GM18870 (cell line): ENCODE measurements around the gene DNMT3A.

Experiments used
- ATAC-seq: cut with Tn5 transposase; IDR thresholded peaks from one replicate; pipeline ENCODE4 v1.9.1; 2021; ENCODE audit warnings: moderate library complexity; ENCODE audit not compliant: unreplicated experiment

The DNMT3A gene

GRCh38 chr2:25373269-25373981 lies 31.7 kb upstream of the DNMT3A start:
- ATAC-seq = no peak

DNA sequence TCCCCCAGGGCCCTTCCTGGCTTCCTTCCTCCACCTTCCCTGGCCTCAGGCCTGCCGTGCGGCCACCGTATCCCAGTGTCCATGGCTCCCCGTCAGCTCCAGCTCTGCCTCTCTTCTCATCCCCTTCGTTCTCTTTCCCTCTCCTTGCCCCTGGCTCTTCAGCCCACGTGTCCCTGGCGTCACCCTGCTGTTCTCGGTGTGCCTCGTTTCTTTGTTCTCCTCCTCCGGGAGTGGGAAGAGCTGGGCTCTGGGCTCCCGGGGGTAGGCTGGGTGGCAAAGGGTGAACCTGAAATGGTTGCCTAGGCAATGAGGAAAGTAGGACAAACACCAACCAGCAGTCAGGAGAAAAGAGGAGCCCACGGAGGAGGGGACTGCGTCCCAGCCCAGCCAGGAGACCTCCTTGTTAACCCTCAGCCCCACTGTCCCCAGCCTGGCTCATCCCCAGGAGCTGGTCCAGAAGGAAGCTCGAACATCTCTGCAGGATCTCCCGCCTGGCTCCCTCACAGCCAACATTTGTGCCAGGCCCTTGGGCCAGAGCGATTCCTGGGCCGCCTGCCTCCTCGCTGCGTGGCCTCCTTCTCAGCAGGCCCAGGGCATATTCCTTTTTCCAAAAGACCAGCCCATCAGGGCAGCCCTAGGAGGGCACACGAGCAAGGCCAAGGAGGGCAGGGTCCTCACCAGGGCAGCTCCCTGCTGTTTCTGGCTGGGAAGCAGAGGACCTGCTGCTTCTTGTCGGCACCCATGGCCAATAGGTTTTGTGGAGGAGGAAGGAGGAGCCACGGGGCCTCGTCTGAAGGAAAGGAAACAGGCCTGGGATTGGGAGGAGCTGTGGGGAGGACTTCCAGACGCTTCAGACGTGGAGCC lies 30.9 kb upstream of the DNMT3A start:
- ATAC-seq = no peak

GRCh38 chr2:25371253-25372241 lies 29.8 kb upstream of the DNMT3A start:
- no peak for ATAC-seq

DNA sequence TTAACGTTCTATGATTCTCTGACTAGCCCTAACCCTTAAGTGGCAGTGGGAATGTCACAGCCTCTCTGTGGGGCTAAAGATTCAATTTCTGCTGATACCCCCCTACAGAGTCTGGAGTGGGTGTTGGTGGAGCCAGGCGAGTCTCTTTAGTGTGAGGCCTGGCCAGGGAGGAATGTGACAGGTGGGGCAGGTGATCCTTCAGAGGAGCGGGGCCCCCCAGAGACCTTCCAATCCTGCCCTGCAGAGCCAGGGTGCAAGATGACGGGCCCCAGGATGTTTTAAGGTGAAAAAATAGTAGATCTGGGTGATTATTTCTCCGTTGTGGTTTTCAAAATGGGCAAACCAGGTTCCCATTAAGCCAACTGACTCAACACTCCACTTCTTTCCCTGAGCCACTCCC lies 28.2 kb upstream of the DNMT3A start:
- no peak for ATAC-seq

DNA sequence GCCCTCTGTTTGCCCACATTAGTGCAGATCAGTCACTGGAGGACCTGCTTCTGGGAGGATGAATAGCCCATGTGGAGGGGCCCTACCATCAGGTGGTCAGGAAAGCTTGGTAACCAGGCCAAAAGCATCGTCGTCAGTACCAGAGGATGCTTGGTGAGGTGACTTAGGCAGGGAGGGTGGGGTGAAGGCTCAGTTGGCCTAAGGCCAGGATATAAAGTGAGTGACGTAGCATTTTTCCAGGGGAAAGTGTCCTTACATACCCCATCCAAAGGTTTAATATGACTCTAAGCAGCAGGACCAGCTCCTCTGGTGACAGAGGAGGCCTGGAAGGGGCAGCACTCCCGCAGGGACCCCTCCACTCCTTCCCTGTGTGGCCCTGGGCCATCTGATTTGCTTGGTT lies 27.7 kb upstream of the DNMT3A start:
- ATAC-seq = no peak

DNA sequence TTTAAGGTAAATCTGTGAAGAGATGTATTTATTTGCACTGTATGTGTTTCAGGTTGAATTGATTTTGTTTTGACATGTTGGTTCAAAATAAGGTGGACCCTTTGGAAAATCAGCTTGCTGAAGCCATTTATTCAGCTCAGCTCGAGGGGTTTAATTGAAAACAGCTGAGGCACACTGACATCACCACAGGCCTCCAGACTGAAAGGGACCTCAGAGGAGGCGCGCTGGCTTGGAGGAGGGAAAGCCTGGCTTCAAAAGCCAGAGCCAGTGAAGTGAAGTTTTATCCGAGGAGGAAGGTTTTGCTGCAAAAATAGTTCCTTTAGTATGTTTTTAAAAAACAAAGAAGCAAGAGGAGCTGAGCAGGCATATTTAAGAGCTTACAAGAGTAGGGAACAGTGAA lies 26.9 kb upstream of the DNMT3A start:
- no peak for ATAC-seq

DNA sequence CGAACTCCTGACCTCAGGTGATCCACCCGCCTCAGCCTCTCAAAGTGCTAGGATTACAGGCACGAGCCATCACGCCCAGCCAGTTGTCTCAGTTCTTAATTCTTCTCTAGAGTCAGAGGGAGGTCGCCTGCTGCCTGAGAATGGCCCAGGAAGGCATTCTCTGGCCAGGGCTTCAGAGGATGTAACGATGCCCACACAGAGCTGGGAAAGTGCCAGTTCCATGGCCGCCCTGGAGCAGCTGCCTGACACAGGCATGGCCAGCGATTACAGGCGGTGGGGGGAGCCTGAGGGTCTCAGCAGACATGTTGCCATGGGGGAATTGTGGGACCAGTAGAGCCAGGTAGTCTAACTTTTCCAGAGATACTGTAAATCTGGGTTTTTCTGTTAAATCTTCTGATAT lies 25.6 kb upstream of the DNMT3A start:
- ATAC-seq = no peak

DNA sequence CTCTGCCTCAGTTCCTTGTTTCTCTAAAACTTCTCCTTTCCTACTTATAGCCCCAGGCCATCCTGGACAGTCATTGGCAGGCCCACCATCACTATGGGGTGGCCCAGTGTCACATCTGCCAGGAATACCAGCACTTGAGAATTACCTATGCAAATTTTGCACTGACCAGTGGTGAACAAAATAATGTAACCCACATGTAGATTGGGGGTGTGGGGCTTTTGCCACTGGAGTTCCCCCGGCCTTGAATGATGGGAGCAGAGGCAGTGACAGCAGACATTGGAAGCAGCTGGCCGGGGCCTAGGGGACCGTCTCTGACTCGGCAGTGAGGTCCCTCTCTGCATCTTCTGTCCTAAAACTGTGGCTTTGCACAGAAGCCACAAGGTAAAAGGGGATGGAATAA lies 24.9 kb upstream of the DNMT3A start:
- ATAC-seq = no peak

DNA sequence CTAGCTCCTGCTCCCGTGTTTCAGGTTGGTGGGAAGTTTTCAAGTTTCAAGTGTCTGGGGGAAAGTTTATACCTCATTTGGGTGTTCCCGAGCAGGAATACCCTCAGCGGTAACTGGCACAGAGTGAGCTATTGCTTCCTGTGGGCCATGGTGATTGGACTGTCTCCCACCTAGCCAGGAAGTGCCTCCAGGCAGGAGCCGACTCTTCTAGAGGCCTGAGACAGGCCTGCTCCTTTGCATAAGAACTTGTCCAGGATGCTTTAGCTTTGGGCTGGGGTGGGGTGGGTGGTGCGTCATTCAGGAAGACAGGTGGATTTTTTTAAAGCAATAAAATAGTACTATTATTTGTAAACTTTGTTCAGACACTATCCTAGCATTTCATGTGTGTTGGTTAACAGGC lies 23.5 kb upstream of the DNMT3A start:
- ATAC-seq = no peak

GRCh38 chr2:25363733-25364132 lies 22.0 kb upstream of the DNMT3A start:
- no peak for ATAC-seq

GRCh38 chr2:25362434-25363145 lies 20.9 kb upstream of the DNMT3A start:
- ATAC-seq = peak; percentile 48

- ATAC-seq = peak; percentile 83
These were observed 20.3 kb upstream of the DNMT3A start for GRCh38 chr2:25362049-25362433.

DNA sequence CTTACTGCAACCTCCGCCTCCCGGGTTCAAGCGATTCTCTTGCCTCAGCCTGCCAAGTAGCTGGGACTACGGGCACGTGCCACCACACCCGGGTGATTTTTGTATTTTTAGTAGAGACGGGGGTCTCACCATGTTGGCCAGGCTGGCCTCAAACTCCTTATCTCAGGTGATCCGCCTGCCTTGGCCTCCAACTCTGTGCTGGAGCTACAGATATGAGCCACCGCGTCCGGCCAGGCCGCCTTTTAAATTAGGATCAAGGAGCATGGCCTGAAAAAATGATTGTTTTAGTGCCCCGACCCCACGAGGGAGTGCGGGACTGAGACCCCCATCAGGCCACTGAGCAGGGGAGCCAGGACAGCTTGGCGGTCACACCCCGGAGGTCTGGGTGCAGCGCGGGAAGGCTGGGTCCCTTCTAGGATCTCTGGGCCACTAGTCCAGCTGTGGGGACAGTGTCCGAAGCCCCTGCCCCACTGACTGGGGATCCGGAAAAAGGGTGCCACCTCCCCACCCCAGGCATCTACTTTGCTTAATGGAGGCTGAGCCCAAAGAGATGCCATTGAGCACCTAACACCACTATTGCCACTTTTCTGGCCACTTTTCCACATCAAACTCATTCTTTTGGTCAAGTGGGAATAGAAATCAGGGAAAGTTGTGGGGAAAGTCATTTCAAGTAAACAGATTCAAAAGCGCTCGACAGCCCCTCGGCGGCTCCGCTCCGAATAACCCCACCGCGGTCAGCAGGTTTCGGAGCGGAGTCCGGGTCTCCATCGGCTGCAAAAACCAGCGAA lies 19.7 kb upstream of the DNMT3A start:
- ATAC-seq = no peak

GRCh38 chr2:25358836-25359235 lies 17.1 kb upstream of the DNMT3A start:
- no peak for ATAC-seq

- ATAC-seq = no peak
These were observed 16.6 kb upstream of the DNMT3A start for GRCh38 chr2:25358249-25358815.

GRCh38 chr2:25356088-25356487 lies 14.4 kb upstream of the DNMT3A start:
- ATAC-seq = no peak

GRCh38 chr2:25355270-25355669 lies 13.5 kb upstream of the DNMT3A start:
- ATAC-seq = no peak

DNA sequence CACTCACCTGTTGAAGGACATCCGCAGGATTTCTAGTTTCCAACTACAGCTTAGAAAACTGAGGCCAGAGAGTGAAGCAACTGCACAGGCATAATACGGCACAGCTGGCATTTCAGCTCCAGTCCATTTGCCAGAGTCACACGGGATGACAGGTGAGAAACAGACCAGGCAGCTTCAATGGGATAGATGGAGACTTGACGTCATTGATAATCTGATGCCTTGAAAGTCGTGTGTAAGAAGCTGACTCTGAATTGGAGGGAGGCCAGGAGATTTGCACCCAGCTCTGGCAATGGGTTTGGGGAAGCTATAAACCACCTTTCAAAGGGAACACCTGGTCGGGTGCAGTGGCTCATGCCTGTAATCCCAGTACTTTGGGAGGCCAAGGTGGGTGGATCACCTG lies 12.4 kb upstream of the DNMT3A start:
- ATAC-seq = no peak

DNA sequence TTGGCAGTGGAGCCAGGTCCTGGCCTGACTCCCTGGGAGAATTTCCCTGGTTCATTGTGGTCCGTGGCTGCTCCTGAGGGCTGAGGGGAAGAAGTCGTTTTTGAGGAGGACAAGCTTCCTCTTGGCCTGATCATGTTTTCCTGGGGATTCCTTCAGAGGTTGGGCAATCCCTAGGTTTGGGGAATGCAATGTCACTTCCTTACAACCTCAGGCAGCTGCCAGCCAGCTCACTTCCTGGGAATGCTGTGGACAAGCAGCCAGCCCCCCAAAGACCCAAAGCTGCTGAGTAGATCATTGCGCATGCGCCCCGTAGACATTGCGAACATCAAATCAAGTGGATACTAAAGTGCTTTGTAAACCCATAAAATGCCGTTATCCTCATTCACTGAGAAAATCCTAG lies 7.7 kb upstream of the DNMT3A start:
- ATAC-seq = no peak
